Left ventricle myocardium inferior (tissue), 1 donor: ENCODE measurements around the gene TNFSF12. TPM values are rescaled to one million over a fixed set of nuclear protein-coding genes. Genes with fewer than 3 reads are reported as not detected.
A peak's percentile ranks its signal among the peaks of the same experiment; 100 is the strongest.

Source experiments
- DNase-seq: peaks from one replicate; pipeline ENCODE4 v3.0.0-alpha.2; 2020
- H3K27ac ChIP-seq: fragments of 200-600 bp; replicated peaks from 2 replicates; pipeline ENCODE4 v1.8.0; 2021
- H3K27me3 ChIP-seq: fragments of 200-600 bp; 2 replicates; pipeline ENCODE4 v1.8.0; 2021; ENCODE audit warnings: low read depth
- H3K36me3 ChIP-seq: fragments of 200-600 bp; 2 replicates; pipeline ENCODE4 v1.8.0; 2021
- H3K4me1 ChIP-seq: fragments of 200-600 bp; 2 replicates; pipeline ENCODE4 v1.8.0; 2021
- H3K4me3 ChIP-seq: fragments of 200-600 bp; 2 replicates; pipeline ENCODE4 v1.8.0; 2021; ENCODE audit warnings: mild to moderate bottlenecking, moderate library complexity
- H3K9me3 ChIP-seq: fragments of 200-600 bp; replicated peaks from 2 replicates; pipeline ENCODE4 v1.8.0; 2021
- CTCF ChIP-seq: fragments of 200-600 bp; IDR thresholded peaks from 2 replicates; pipeline ENCODE4 v1.8.0; 2021; ENCODE audit warnings: antibody characterized with exemption, mild to moderate bottlenecking, borderline replicate concordance
- intact Hi-C: fragments of 100-400 bp; cut with micrococcal nuclease; formaldehyde crosslinking; loops from one replicate; pipeline ENCODE4 v1.11.0; 2022
- total RNA-seq: library from RNA; stranded (reverse); fragmentation: NEBNext Ultra II Directional; extraction: Animal tissue kit (Norgen Biotek cat#: 25700); gene quantifications from one replicate; pipeline ENCODE4 v1.2.1, GENCODE V29; 2021
- donor health status: DM: no; HTN: yes; CAD: no; lungs with severe emphysema.

Gene TNFSF12
- total RNA-seq, 1 donor from 2014 or later: 29.9 TPM

GRCh38 chr17:7503521-7503920 lies 45.3 kb upstream of the TNFSF12 start:
- intact Hi-C loops: no loop called here
- H3K9me3 ChIP-seq: no peaks in the 10 kb centered on the region
- no peak overlapping the region for H3K27ac ChIP-seq
- H3K27me3 ChIP-seq: no peaks in the 10 kb centered on the region
- no peak for DNase-seq
- H3K36me3 ChIP-seq: peaks cover 100% of the 10 kb centered on the region
- no peaks in the 10 kb centered on the region for H3K4me1 ChIP-seq
- no peak overlapping the region for H3K4me3 ChIP-seq
- TF ChIP-seq CTCF: no peak

GRCh38 chr17:7508145-7508544 lies 40.7 kb upstream of the TNFSF12 start:
- Histone ChIP-seq H3K36me3 (peaks cover 100% of the 10 kb centered on the region), H3K27me3 (no peaks in the 10 kb centered on the region), H3K4me3 (no peak overlapping the region), H3K27ac (peak overlapping the region; percentile 27), H3K9me3 (no peaks in the 10 kb centered on the region), H3K4me1 (no peaks in the 10 kb centered on the region)
- DNase-seq: no peak
- no peak for TF ChIP-seq CTCF
- intact Hi-C loops: no loop called here

GRCh38 chr17:7508846-7509245 lies 40.0 kb upstream of the TNFSF12 start:
- DNase-seq: no peak
- no peak for TF ChIP-seq CTCF
- peaks cover 100% of the 10 kb centered on the region for H3K36me3 ChIP-seq
- no peak overlapping the region for H3K4me3 ChIP-seq
- no peaks in the 10 kb centered on the region for H3K9me3 ChIP-seq
- intact Hi-C loops: no loop called here
- H3K27me3 ChIP-seq: no peaks in the 10 kb centered on the region
- no peaks in the 10 kb centered on the region for H3K4me1 ChIP-seq
- no peak overlapping the region for H3K27ac ChIP-seq

- Histone ChIP-seq H3K9me3 (no peaks in the 10 kb centered on the region), H3K36me3 (peaks cover 97% of the 10 kb centered on the region), H3K4me1 (peaks cover under 1% of the 10 kb centered on the region), H3K27me3 (no peaks in the 10 kb centered on the region), H3K4me3 (no peak overlapping the region), H3K27ac (no peak overlapping the region)
- DNase-seq: no peak
- no peak for TF ChIP-seq CTCF
- intact Hi-C loops: loop anchor here (10.0 kb wide), 1 partner anchor 55 kb away; the partner anchor contains the start of gene SENP3
Observed at GRCh38 chr17:7509937-7510336, 38.9 kb upstream of the TNFSF12 start.

- H3K27me3 ChIP-seq: no peaks in the 10 kb centered on the region
- DNase-seq: no peak
- intact Hi-C loops: loop anchor here (10.0 kb wide), 1 partner anchor 54 kb away; the partner anchor contains the start of gene SENP3
- H3K36me3 ChIP-seq: peaks cover 85% of the 10 kb centered on the region
- no peak for TF ChIP-seq CTCF
- H3K4me1 ChIP-seq: peaks cover 3% of the 10 kb centered on the region
- H3K4me3 ChIP-seq: no peak overlapping the region
- no peak overlapping the region for H3K27ac ChIP-seq
- H3K9me3 ChIP-seq: no peaks in the 10 kb centered on the region
Observed at GRCh38 chr17:7511108-7511507, 37.8 kb upstream of the TNFSF12 start.
